GM12892 (cell line): Measurements from ENCODE around the gene ENKD1.

Source experiments
- POLR2A ChIP-seq: IDR thresholded peaks from 2 replicates; pipeline ENCODE4 v1.6.1; 2011; ENCODE audit warnings: low read depth, low read length, control low read depth
- POLR2AphosphoS5 ChIP-seq: IDR thresholded peaks from 2 replicates; pipeline ENCODE4 v1.6.1; 2011; ENCODE audit warnings: low read depth, low read length, control low read depth
- TAF1 ChIP-seq: IDR thresholded peaks from 2 replicates; pipeline ENCODE4 v1.6.1; 2011; ENCODE audit warnings: low read depth, mild to moderate bottlenecking, control low read depth, low read length, borderline replicate concordance

GRCh38 chr16:67669499-67670101 lies 3.0 kb upstream of the ENKD1 start:
- TF ChIP-seq POLR2AphosphoS5 (no peak), POLR2A (no peak), TAF1 (no peak)
